A549 (cell line): ENCODE data around the gene PNPLA3. TPM values are rescaled to one million over a fixed set of nuclear protein-coding genes. Genes with fewer than 3 reads are reported as not detected.

ENCODE experiments used
- ATAC-seq, 2 experiments: fragments of 200-7000 bp in 1 of 2; fragments of >200 bp in 1 of 2; cut with Nextera tagmentation in 1 of 2; cut with Tn5 transposase in 1 of 2; 3 replicates each; pipeline versions ENCODE4 v1.8.0 to v1.9.1; 2018 to 2020; ENCODE audit warnings: mild to moderate bottlenecking in 1 of 2, moderate library complexity in 1 of 2
- CTCF ChIA-PET: fragments of 300-600 bp; sonication (Branson Sonifier 250); formaldehyde crosslinking; extraction: SDS; loops from one replicate; lab custom pipeline; 2021; ENCODE audit warnings: antibody characterized with exemption, inconsistent platforms; lab: Yijun Ruan, JAX
- POLR2A ChIA-PET: fragments of 350-600 bp; formaldehyde crosslinking; extraction: SDS; loops from one replicate; lab custom pipeline; 2021; ENCODE audit warnings: antibody characterized with exemption, inconsistent platforms; lab: Yijun Ruan, JAX
- DNase-seq, 2 experiments: peaks; one replicate each; pipeline versions ENCODE4 v3.0.0 to v3.0.0-alpha.2; 2011 to 2016; ENCODE audit warnings: low read depth in 1 of 2, low spot score in 1 of 2
- FAIRE-seq: peaks from 2 replicates; lab custom pipeline; 2011; peaks lifted over from hg19 to GRCh38; lab: Jason Lieb, UNC
- H3K27ac ChIP-seq, 2 experiments: fragments of >200 bp; sonication (Bioruptor Twin); formaldehyde crosslinking; 3 replicates each; pipeline ENCODE4 v1.5.1; 2016 to 2017
- H3K4me1 ChIP-seq: fragments of >200 bp; sonication (Bioruptor Twin); formaldehyde crosslinking; 3 replicates; pipeline ENCODE4 v1.6.1; 2016
- H3K4me2 ChIP-seq: fragments of >200 bp; sonication (Bioruptor Twin); formaldehyde crosslinking; 3 replicates; pipeline ENCODE4 v1.6.1; 2016
- H3K4me3 ChIP-seq: fragments of >200 bp; sonication (Bioruptor Twin); formaldehyde crosslinking; 3 replicates; pipeline ENCODE4 v1.5.1; 2016
- H3K9me3 ChIP-seq: fragments of >200 bp; sonication (Bioruptor Twin); formaldehyde crosslinking; 3 replicates; pipeline ENCODE4 v1.6.1; 2016
- BHLHE40 ChIP-seq: IDR thresholded peaks from 2 replicates; pipeline ENCODE4 v1.6.1; 2012; ENCODE audit warnings: low read depth, low read length, inconsistent platforms
- EHMT2 ChIP-seq: fragments of 200-600 bp; sonication (generic); IDR thresholded peaks from 2 replicates; pipeline ENCODE4 v1.6.1; 2016; ENCODE audit warnings: antibody characterized with exemption, low read depth, mild to moderate bottlenecking, moderate library complexity
- ELK1 ChIP-seq: fragments of 150-350 bp; IDR thresholded peaks from 2 replicates; pipeline ENCODE4 v1.6.1; 2014; ENCODE audit warnings: low read depth, mild to moderate bottlenecking, low read length
- FOSB ChIP-seq: fragments of 250-450 bp; sonication (Bioruptor Pico); IDR thresholded peaks from 2 replicates; pipeline ENCODE4 v1.5.0; 2020; ENCODE audit warnings: mild to moderate bottlenecking, moderate library complexity
- GATA3 ChIP-seq: IDR thresholded peaks from 2 replicates; pipeline ENCODE4 v1.6.1; 2012; ENCODE audit warnings: borderline replicate concordance
- HEYL ChIP-seq: fragments of 250-450 bp; sonication (Bioruptor Pico); IDR thresholded peaks from 2 replicates; pipeline ENCODE4 v1.8.0; 2021; ENCODE audit warnings: mild to moderate bottlenecking, moderate library complexity
- JUN ChIP-seq, 2 experiments: fragments of >200 bp; sonication (Bioruptor Twin); formaldehyde crosslinking; IDR thresholded peaks; 2 replicates in 1 of 2; 3 replicates in 1 of 2; pipeline ENCODE4 v1.6.1; 2016 to 2017
- MAX ChIP-seq: IDR thresholded peaks from 2 replicates; pipeline ENCODE4 v1.6.1; 2012
- MAZ ChIP-seq: fragments of 150-350 bp; IDR thresholded peaks from 2 replicates; pipeline ENCODE4 v1.6.1; 2014; ENCODE audit warnings: antibody characterized with exemption, low read depth, low read length, borderline replicate concordance
- PHF8 ChIP-seq: fragments of 200-600 bp; sonication (generic); IDR thresholded peaks from 2 replicates; pipeline ENCODE4 v1.6.1; 2016; ENCODE audit warnings: low read depth, mild to moderate bottlenecking, antibody characterized with exemption, moderate library complexity, borderline replicate concordance
- POLR2AphosphoS2 ChIP-seq: conservative IDR thresholded peaks from 2 replicates; pipeline ENCODE4 v1.6.1; 2012; ENCODE audit warnings: low read length, improper control_type of control experiment, inconsistent platforms
- RFX5 ChIP-seq: fragments of 450-650 bp; IDR thresholded peaks from 2 replicates; pipeline ENCODE4 v1.7.1; 2014; ENCODE audit warnings: antibody characterized with exemption, mild to moderate bottlenecking, moderate library complexity
- SMC3 ChIP-seq: fragments of >200 bp; sonication (Bioruptor Twin); formaldehyde crosslinking; IDR thresholded peaks from 3 replicates; pipeline ENCODE4 v1.6.1; 2018; ENCODE audit warnings: inconsistent platforms
- SREBF2 ChIP-seq: fragments of 450-650 bp; IDR thresholded peaks from 2 replicates; pipeline ENCODE4 v1.6.1; 2014; ENCODE audit warnings: mild to moderate bottlenecking, moderate library complexity
- TFCP2L1 ChIP-seq: fragments of 250-450 bp; sonication (Bioruptor Pico); IDR thresholded peaks from 2 replicates; pipeline ENCODE4 v1.5.0; 2021; ENCODE audit warnings: mild to moderate bottlenecking
- TP53 ChIP-seq: fragments of 250-450 bp; sonication (Bioruptor Pico); IDR thresholded peaks from 2 replicates; pipeline ENCODE4 v1.5.0; 2021; ENCODE audit warnings: mild to moderate bottlenecking, moderate library complexity
- ZSCAN20 ChIP-seq: fragments of 250-450 bp; sonication (Bioruptor Pico); IDR thresholded peaks from 2 replicates; pipeline ENCODE4 v1.8.0; 2022; ENCODE audit warnings: mild to moderate bottlenecking, moderate library complexity
- WGBS: methylation state at CpG from one replicate; pipeline ENCODE4 v1.1.6; 2017; ENCODE audit errors: missing lambda C conversion rate; 5-methylcytosine and 5-hydroxymethylcytosine counted together
- polyA plus RNA-seq, 4 experiments: library from polyadenylated mRNA; depleted of rRNA in 3 of 4; stranded (reverse); fragments of >200 nt; fragmentation: RNase III in 1 of 4; extraction: RNeasy Plus Mini Kit Qiagen cat#74134 plus additional on column Dnase treatment in 1 of 4; gene quantifications; 2 replicates in 3 of 4; 3 replicates in 1 of 4; pipeline ENCODE4 v1.2.3, GENCODE V29; 2011 to 2017
- TF ChIP-seq, protein P1 (sequence below): fragments of 200-600 bp; sonication (generic); IDR thresholded peaks from 2 replicates; pipeline ENCODE4 v1.6.1; 2016; ENCODE audit warnings: antibody characterized with exemption, mild to moderate bottlenecking, moderate library complexity

PNPLA3 gene
- polyA plus RNA-seq, 2 of the 4 experiments (the other 2 are of a cell fraction): 1.3 to 1.8 TPM

GRCh38 chr22:43951391-43951790 lies 27.8 kb downstream of the PNPLA3 start (continued):
- TF ChIP-seq RFX5 (no peak), HEYL (no peak)

GRCh38 chr22:43951966-43952365 lies 28.4 kb downstream of the PNPLA3 start:
- TF ChIP-seq SREBF2 (no peak), TP53 (CRISPR knock-in tag) (no peak), GATA3 (no peak), TFCP2L1 (CRISPR knock-in tag) (no peak), PHF8 (no peak), MAZ (no peak), BHLHE40 (no peak), ZSCAN20 (CRISPR knock-in tag) (no peak), ELK1 (no peak), FOSB (CRISPR knock-in tag) (no peak), JUN (IDR thresholded peaks at IDR 0.05) (no peak)
- TF ChIP-seq, protein P1, sequence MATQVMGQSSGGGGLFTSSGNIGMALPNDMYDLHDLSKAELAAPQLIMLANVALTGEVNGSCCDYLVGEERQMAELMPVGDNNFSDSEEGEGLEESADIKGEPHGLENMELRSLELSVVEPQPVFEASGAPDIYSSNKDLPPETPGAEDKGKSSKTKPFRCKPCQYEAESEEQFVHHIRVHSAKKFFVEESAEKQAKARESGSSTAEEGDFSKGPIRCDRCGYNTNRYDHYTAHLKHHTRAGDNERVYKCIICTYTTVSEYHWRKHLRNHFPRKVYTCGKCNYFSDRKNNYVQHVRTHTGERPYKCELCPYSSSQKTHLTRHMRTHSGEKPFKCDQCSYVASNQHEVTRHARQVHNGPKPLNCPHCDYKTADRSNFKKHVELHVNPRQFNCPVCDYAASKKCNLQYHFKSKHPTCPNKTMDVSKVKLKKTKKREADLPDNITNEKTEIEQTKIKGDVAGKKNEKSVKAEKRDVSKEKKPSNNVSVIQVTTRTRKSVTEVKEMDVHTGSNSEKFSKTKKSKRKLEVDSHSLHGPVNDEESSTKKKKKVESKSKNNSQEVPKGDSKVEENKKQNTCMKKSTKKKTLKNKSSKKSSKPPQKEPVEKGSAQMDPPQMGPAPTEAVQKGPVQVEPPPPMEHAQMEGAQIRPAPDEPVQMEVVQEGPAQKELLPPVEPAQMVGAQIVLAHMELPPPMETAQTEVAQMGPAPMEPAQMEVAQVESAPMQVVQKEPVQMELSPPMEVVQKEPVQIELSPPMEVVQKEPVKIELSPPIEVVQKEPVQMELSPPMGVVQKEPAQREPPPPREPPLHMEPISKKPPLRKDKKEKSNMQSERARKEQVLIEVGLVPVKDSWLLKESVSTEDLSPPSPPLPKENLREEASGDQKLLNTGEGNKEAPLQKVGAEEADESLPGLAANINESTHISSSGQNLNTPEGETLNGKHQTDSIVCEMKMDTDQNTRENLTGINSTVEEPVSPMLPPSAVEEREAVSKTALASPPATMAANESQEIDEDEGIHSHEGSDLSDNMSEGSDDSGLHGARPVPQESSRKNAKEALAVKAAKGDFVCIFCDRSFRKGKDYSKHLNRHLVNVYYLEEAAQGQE: no peak
- CTCF ChIA-PET: interaction anchor here (0.7 to 1.2 kb wide), 5 partner anchors 10 to 185 kb away, joined by 3 to 5 read pairs (median 3); no protein-coding TSS in a partner anchor
- Histone ChIP-seq H3K4me2 (no peak overlapping the region), H3K4me3 (no peak overlapping the region), H3K27ac (no peak overlapping the region), H3K9me3 (no peaks in the 10 kb centered on the region), H3K4me1 (peaks cover 15% of the 10 kb centered on the region; the same call in 2 of the 3 replicates)
- POLR2A ChIA-PET: no interaction called here
- no peak for FAIRE-seq
- ATAC-seq: no peak
- DNase-seq: no peak
- WGBS: 58% methylated on average over 6 of the region's 7 CpGs

DNA sequence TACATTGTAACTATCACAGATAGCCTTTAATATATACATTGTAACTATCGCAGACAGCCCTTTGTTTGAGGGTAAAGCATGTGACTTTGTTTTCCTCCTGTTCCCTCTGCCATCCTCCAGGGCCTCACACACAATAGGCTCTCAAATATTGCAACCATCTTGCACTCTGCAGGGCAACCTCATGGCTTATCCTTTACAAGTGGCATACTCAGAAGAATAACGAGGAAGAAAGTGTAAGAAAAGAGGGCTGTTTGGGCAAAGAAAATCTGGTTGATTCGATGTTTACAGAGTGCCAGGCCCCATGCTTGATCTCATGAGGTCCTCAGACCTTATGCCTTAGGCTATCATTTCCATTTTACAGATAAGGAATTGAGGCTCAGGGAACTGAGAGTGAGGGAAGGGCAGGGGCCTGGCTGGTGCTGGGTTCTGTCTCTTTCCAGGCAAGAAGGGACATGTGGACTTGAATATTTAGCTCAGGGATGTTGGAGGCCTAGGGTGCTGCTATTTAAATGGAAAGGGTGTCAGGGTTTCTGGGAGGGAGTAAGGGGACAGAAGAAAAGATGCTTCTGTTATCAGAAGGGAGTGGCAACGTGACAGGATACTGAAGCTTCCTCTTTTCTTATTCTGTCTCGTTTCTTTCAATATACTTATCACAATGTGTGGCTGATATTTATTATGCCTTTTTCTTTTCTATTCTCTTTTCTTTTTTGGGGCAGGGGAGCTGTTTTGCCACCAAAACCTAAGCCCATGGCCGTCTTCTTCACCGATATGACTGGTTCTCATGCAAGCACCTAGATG lies 30.6 kb downstream of the PNPLA3 start:
- Histone ChIP-seq H3K9me3 (no peaks in the 10 kb centered on the region), H3K4me2 (peak overlapping the region; percentile 91), H3K4me3 (peak overlapping the region; percentile 93), H3K4me1 (peaks cover 17% of the 10 kb centered on the region; the same call in 2 of the 3 replicates), H3K27ac (peak overlapping the region; percentile 80 to 96)
- POLR2A ChIA-PET: interaction anchor here (2.1 kb wide), 1 partner anchor 8 kb away, joined by 12 read pairs; no protein-coding TSS in a partner anchor
- TF ChIP-seq SMC3: no peak
- no peak for TF ChIP-seq MAX
- no peak for TF ChIP-seq POLR2AphosphoS2
- no peak for TF ChIP-seq RFX5
- no peak for TF ChIP-seq EHMT2
- ATAC-seq: no peak
- 35% methylated on average over 7 of the region's 7 CpGs for WGBS
- no peak for DNase-seq
- FAIRE-seq: no peak
- CTCF ChIA-PET: interaction anchor here (0.9 to 1.7 kb wide), 5 partner anchors 8 to 672 kb away, joined by 3 to 8 read pairs (median 3); no protein-coding TSS in a partner anchor
